HepG2 (cell line): ENCODE data around the gene KIF3C. TPM values are rescaled to one million over a fixed set of nuclear protein-coding genes. Genes with fewer than 3 reads are reported as not detected.

Experiments
- AFF4 ChIP-seq: sonication (generic); formaldehyde crosslinking; IDR thresholded peaks from 2 replicates; pipeline ENCODE4 v1.4.0; 2020; ENCODE audit warnings: missing genetic modification reagents
- ATF1 ChIP-seq: IDR thresholded peaks from 2 replicates; pipeline ENCODE4 v1.6.1; 2016; ENCODE audit warnings: mild to moderate bottlenecking, control low read depth
- BCL6 ChIP-seq: IDR thresholded peaks from 2 replicates; pipeline ENCODE4 v1.6.1; 2016; ENCODE audit warnings: missing genetic modification reagents, missing compliant biosample characterization
- BRF2 ChIP-seq: sonication (generic); formaldehyde crosslinking; IDR thresholded peaks from 2 replicates; pipeline ENCODE4 v1.8.1; 2022; ENCODE audit warnings: mild to moderate bottlenecking, missing genetic modification reagents
- CTCF ChIP-seq: sonication (generic); formaldehyde crosslinking; IDR thresholded peaks from 2 replicates; pipeline ENCODE4 v1.5.0; 2020; ENCODE audit warnings: mild to moderate bottlenecking, missing genetic modification reagents, moderate library complexity
- GFI1 ChIP-seq: sonication (generic); formaldehyde crosslinking; IDR thresholded peaks from 2 replicates; pipeline ENCODE4 v1.5.0; 2020; ENCODE audit warnings: missing genetic modification reagents, mild to moderate bottlenecking, borderline replicate concordance
- KDM5B ChIP-seq: sonication (generic); formaldehyde crosslinking; IDR thresholded peaks from 2 replicates; pipeline ENCODE4 v1.4.0; 2020; ENCODE audit warnings: missing genetic modification reagents, mild to moderate bottlenecking, borderline replicate concordance
- MAZ ChIP-seq, 2 experiments: sonication (generic) in 1 of 2; formaldehyde crosslinking in 1 of 2; IDR thresholded peaks; 2 replicates each; pipeline versions ENCODE4 v1.5.0 to v1.6.1; 2012 to 2020; ENCODE audit warnings: low read depth in 2 of 2, mild to moderate bottlenecking in 2 of 2, borderline replicate concordance in 1 of 2, improper control_type of control experiment in 1 of 2, low read length in 1 of 2, missing genetic modification reagents in 1 of 2, moderate library complexity in 1 of 2
- NFE2L2 ChIP-seq: fragments of 150-350 bp; IDR thresholded peaks from 2 replicates; pipeline ENCODE4 v1.6.1; 2014; ENCODE audit warnings: low read length
- REXO4 ChIP-seq: sonication (generic); formaldehyde crosslinking; IDR thresholded peaks from 2 replicates; pipeline ENCODE4 v1.8.0; 2022; ENCODE audit warnings: missing genetic modification reagents, mild to moderate bottlenecking, borderline replicate concordance
- SRY ChIP-seq: sonication (generic); formaldehyde crosslinking; IDR thresholded peaks from 2 replicates; pipeline ENCODE4 v1.8.0; 2022; ENCODE audit warnings: mild to moderate bottlenecking, missing genetic modification reagents
- SUZ12 ChIP-seq: fragments of 150-350 bp; IDR thresholded peaks from 2 replicates; pipeline ENCODE4 v1.6.1; 2014; ENCODE audit warnings: low read depth, low read length
- TSC22D2 ChIP-seq: sonication (generic); formaldehyde crosslinking; IDR thresholded peaks from 2 replicates; pipeline ENCODE4 v1.5.1; 2020; ENCODE audit warnings: missing genetic modification reagents, mild to moderate bottlenecking, borderline replicate concordance
- ZFYVE20 ChIP-seq: sonication (generic); formaldehyde crosslinking; IDR thresholded peaks from 2 replicates; pipeline ENCODE4 v1.8.0; 2023; ENCODE audit warnings: low read depth, mild to moderate bottlenecking, moderate library complexity, missing genetic modification reagents, borderline replicate concordance
- ZNF264 ChIP-seq: sonication (generic); formaldehyde crosslinking; IDR thresholded peaks from 2 replicates; pipeline ENCODE4 v1.4.0; 2020; ENCODE audit warnings: missing genetic modification reagents
- ZNF331 ChIP-seq: sonication (generic); formaldehyde crosslinking; IDR thresholded peaks from 2 replicates; pipeline ENCODE4 v1.4.0; 2020; ENCODE audit warnings: missing genetic modification reagents
- ZNF552 ChIP-seq: sonication (generic); formaldehyde crosslinking; IDR thresholded peaks from 2 replicates; pipeline ENCODE4 v1.9.0; 2022; ENCODE audit warnings: missing genetic modification reagents, mild to moderate bottlenecking, borderline replicate concordance
- ZNF619 ChIP-seq: sonication (generic); formaldehyde crosslinking; IDR thresholded peaks from 2 replicates; pipeline ENCODE4 v1.4.0; 2020; ENCODE audit warnings: mild to moderate bottlenecking, missing genetic modification reagents
- polyA plus RNA-seq, 8 experiments: library from polyadenylated mRNA; depleted of rRNA in 3 of 8; stranded (reverse) in 7 of 8; unstranded in 1 of 8; fragments of >200 nt; fragmentation: Illumina TruSeq in 4 of 8; extraction: Trizol in 4 of 8; gene quantifications; 2 replicates each; pipeline versions ENCODE4 v1.2.1 to v1.2.3, GENCODE V29; 2011 to 2016; ENCODE audit warnings: low read depth in 4 of 8, missing spikeins in 1 of 8, mixed read lengths in 1 of 8; ENCODE audit not compliant: insufficient read depth in 1 of 8
- total RNA-seq, 5 experiments: library from RNA; depleted of rRNA; stranded (reverse); fragments of >200 nt; fragmentation: Illumina TruSeq; extraction: Trizol; gene quantifications; 2 replicates each; pipeline ENCODE4 v1.2.3, GENCODE V29; 2016; ENCODE audit warnings: low read depth in 1 of 5

Gene KIF3C
- total and polyA plus RNA-seq, 2 of the 13 experiments (the other 11 are each of a cell fraction or from before 2014, with no cell fraction given) = 3.6 to 4.9 TPM

- TF ChIP-seq CTCF (peak; percentile 45), ZNF331 (CRISPR knock-in tag) (peak; percentile 60; the same call in 1 of the 2 replicates), SRY (CRISPR knock-in tag) (peak; percentile 26; the same call in 1 of the 2 replicates), ZNF619 (no peak), BRF2 (CRISPR knock-in tag) (0 out of 2 replicates have a peak, but pooled peaks have one; percentile 51), BCL6 (CRISPR knock-in tag) (0 out of 2 replicates have a peak, but pooled peaks have one; percentile 13), NFE2L2 (no peak), AFF4 (CRISPR knock-in tag) (no peak), ATF1 (CRISPR knock-in tag) (no peak), ZFYVE20 (CRISPR knock-in tag) (no peak), ZNF552 (CRISPR knock-in tag) (0 out of 2 replicates have a peak, but pooled peaks have one; percentile 58), MAZ (IDR thresholded peaks at IDR 0.05; ENCODE audit: borderline replicate concordance, low read depth, low read length) (peak; percentile 67), MAZ (CRISPR knock-in tag; IDR thresholded peaks at IDR 0.05; ENCODE audit: low read depth) (peak; percentile 11; the same call in 1 of the 2 replicates), SUZ12 (no peak), TSC22D2 (CRISPR knock-in tag) (peak; percentile 51; the same call in 1 of the 2 replicates), KDM5B (CRISPR knock-in tag) (no peak; the same call in 1 of the 2 replicates), ZNF264 (CRISPR knock-in tag) (peak; percentile 91; the same call in 1 of the 2 replicates), REXO4 (no peak), GFI1 (CRISPR knock-in tag) (0 out of 2 replicates have a peak, but pooled peaks have one; percentile 57)
Measured at GRCh38 chr2:25878361-25879132, 103.8 kb downstream of the KIF3C start, which contains the start of gene ASXL2 (continued).
